Measurements from ENCODE around the gene COX8C.

COX8C gene

DNA sequence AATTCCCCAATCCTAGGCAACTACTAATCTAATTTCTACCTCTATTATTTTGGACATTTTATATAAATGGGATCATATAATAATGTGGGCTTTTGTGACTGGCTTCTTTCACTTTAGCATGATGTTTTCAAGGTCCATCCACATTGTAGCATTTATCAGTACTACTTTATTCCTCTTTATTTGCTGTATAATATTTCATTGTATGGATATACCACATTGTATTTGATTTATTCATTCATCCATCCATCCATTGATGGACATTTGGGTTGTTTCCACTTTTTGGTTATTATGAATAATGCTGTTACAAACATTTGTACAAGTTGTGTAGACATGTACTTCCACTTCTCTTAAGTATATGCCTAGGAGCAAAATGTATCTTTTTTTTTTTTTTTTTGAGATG lies 31.4 kb upstream of the COX8C start:
- DNase-seq (no peak), ATAC-seq (ENCODE audit: insufficient read depth, low read depth) (no peak)
- Histone ChIP-seq H2AFZ (ENCODE audit: low read depth, low read length) (no peak overlapping the region), H3K9me3 (ENCODE audit: insufficient read depth, low read length, severe bottlenecking) (no peaks in the 10 kb centered on the region), H3K27me3 (ENCODE audit: insufficient read depth, low read length, poor library complexity) (no peaks in the 10 kb centered on the region), H3K27ac (ENCODE audit: low read length) (no peak overlapping the region), H3K4me1 (ENCODE audit: insufficient read depth, low read length) (no peaks in the 10 kb centered on the region), H3K4me2 (ENCODE audit: insufficient read depth, low read length) (no peak overlapping the region), H3K4me3 (ENCODE audit: low read depth in 1 of 2, low read length in 2 of 2) (no peak overlapping the region), H3K9ac (ENCODE audit: low read depth, low read length) (no peak overlapping the region), H3K79me2 (ENCODE audit: insufficient read depth, low read length) (peaks cover 75% of the 10 kb centered on the region), H4K20me1 (ENCODE audit: insufficient read depth, low read length) (peaks cover 27% of the 10 kb centered on the region), H3K36me3 (ENCODE audit: insufficient read depth, low read length) (no peaks in the 10 kb centered on the region)
- TF ChIP-seq EZH2 (IDR thresholded peaks at IDR 0.05; ENCODE audit: borderline replicate concordance, low read depth, low read length, severe bottlenecking), result no peak
- TF ChIP-seq, protein P1, sequence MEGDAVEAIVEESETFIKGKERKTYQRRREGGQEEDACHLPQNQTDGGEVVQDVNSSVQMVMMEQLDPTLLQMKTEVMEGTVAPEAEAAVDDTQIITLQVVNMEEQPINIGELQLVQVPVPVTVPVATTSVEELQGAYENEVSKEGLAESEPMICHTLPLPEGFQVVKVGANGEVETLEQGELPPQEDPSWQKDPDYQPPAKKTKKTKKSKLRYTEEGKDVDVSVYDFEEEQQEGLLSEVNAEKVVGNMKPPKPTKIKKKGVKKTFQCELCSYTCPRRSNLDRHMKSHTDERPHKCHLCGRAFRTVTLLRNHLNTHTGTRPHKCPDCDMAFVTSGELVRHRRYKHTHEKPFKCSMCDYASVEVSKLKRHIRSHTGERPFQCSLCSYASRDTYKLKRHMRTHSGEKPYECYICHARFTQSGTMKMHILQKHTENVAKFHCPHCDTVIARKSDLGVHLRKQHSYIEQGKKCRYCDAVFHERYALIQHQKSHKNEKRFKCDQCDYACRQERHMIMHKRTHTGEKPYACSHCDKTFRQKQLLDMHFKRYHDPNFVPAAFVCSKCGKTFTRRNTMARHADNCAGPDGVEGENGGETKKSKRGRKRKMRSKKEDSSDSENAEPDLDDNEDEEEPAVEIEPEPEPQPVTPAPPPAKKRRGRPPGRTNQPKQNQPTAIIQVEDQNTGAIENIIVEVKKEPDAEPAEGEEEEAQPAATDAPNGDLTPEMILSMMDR (IDR thresholded peaks at IDR 0.05; ENCODE audit: borderline replicate concordance, extremely low read depth, low read length, poor library complexity, severe bottlenecking), result no peak

DNA sequence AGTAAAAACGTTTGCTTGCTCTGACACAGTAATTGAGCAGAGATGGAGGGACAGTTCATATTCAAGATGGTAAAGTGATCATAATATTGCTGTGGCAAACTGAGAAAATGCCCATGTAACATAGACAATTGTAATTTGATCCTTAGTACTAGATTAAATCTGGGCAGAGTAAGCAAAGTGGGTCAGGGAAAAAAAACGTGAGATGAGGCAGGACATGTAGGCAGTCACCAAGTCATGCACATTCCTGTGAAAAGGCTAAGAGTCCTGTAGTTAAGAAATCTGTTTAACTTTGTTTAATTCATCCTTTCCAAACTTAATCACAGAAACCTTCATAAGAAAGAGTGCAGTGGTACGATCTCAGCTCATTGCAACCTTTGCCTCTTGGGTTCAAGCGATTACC lies 30.3 kb upstream of the COX8C start:
- no peak overlapping the region for H3K9ac ChIP-seq (ENCODE audit: low read depth, low read length)
- no peak overlapping the region for H2AFZ ChIP-seq (ENCODE audit: low read depth, low read length)
- no peaks in the 10 kb centered on the region for H3K4me1 ChIP-seq (ENCODE audit: insufficient read depth, low read length)
- TF ChIP-seq, protein P1 (IDR thresholded peaks at IDR 0.05; ENCODE audit: borderline replicate concordance, extremely low read depth, low read length, poor library complexity, severe bottlenecking), result no peak
- TF ChIP-seq EZH2 (IDR thresholded peaks at IDR 0.05; ENCODE audit: borderline replicate concordance, low read depth, low read length, severe bottlenecking), result no peak
- H3K27ac ChIP-seq (ENCODE audit: low read length), result no peak overlapping the region
- H3K27me3 ChIP-seq (ENCODE audit: insufficient read depth, low read length, poor library complexity), result no peaks in the 10 kb centered on the region
- no peak overlapping the region for H3K4me3 ChIP-seq (ENCODE audit: low read depth in 1 of 2, low read length in 2 of 2)
- H3K9me3 ChIP-seq (ENCODE audit: insufficient read depth, low read length, severe bottlenecking), result no peaks in the 10 kb centered on the region
- DNase-seq, result no peak
- peaks cover 79% of the 10 kb centered on the region for H3K79me2 ChIP-seq (ENCODE audit: insufficient read depth, low read length)
- no peaks in the 10 kb centered on the region for H3K36me3 ChIP-seq (ENCODE audit: insufficient read depth, low read length)
- no peak for ATAC-seq (ENCODE audit: insufficient read depth, low read depth)
- peaks cover 27% of the 10 kb centered on the region for H4K20me1 ChIP-seq (ENCODE audit: insufficient read depth, low read length)
- H3K4me2 ChIP-seq (ENCODE audit: insufficient read depth, low read length), result no peak overlapping the region

DNA sequence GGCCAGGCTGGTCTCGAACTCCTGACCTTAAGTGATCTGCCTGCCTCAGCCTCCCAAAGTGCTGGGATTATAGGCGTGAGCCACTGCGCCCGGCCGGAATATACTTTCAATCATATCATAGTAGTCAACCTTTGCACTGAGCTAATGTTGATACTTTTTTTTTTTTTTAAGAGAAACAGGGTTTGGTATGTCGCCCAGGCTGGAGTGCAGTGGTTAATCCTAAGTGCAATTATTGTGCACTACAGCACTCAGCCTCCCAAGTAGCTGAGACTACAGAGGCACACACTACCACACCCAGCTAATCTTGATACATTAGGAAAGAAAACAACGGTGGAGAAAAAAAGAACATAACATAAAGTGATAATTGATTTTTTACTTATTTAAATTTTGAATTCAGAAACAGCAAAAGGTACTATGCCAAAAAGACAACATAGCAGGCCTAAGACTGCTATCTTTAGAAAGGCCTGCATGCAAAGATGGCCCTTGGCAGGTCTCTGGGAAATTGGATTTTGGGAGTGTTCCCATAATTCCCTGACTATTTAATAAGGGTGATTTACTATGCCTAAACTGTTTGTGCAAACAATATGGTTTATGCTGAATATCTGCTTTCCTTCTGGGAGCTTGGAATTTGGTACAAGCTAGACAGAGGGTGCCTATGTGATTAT lies 29.6 kb upstream of the COX8C start:
- Histone ChIP-seq H3K79me2 (ENCODE audit: insufficient read depth, low read length) (peaks cover 82% of the 10 kb centered on the region), H3K36me3 (ENCODE audit: insufficient read depth, low read length) (peaks cover 1% of the 10 kb centered on the region; the same call in 1 of the 2 replicates), H4K20me1 (ENCODE audit: insufficient read depth, low read length) (peaks cover 27% of the 10 kb centered on the region), H3K4me3 (ENCODE audit: low read depth in 1 of 2, low read length in 2 of 2) (no peak overlapping the region), H3K4me2 (ENCODE audit: insufficient read depth, low read length) (no peak overlapping the region), H3K9ac (ENCODE audit: low read depth, low read length) (no peak overlapping the region), H3K27ac (ENCODE audit: low read length) (no peak overlapping the region), H3K27me3 (ENCODE audit: insufficient read depth, low read length, poor library complexity) (no peaks in the 10 kb centered on the region), H2AFZ (ENCODE audit: low read depth, low read length) (no peak overlapping the region), H3K4me1 (ENCODE audit: insufficient read depth, low read length) (no peaks in the 10 kb centered on the region), H3K9me3 (ENCODE audit: insufficient read depth, low read length, severe bottlenecking) (no peaks in the 10 kb centered on the region)
- TF ChIP-seq, protein P1 (IDR thresholded peaks at IDR 0.05; ENCODE audit: borderline replicate concordance, extremely low read depth, low read length, poor library complexity, severe bottlenecking), result no peak
- no peak for TF ChIP-seq EZH2 (IDR thresholded peaks at IDR 0.05; ENCODE audit: borderline replicate concordance, low read depth, low read length, severe bottlenecking)
- DNase-seq, result no peak
- ATAC-seq (ENCODE audit: insufficient read depth, low read depth), result no peak

Measured in DND-41 (cell line).